Choroid plexus epithelial cell (primary cell): ENCODE data around the gene AAMP.

ENCODE experiments used
- DNase-seq: peaks from one replicate; pipeline ENCODE4 v3.0.0-alpha.2; 2010; ENCODE audit warnings: low read depth
- H3K4me3 ChIP-seq: 2 replicates; pipeline ENCODE4 v1.5.1; 2011; ENCODE audit warnings: low read depth, mild to moderate bottlenecking, control low read depth, low read length, moderate library complexity
- TF ChIP-seq, protein P1 (sequence below): conservative IDR thresholded peaks from 2 replicates; pipeline ENCODE4 v1.5.1; 2011; ENCODE audit warnings: low read depth, mild to moderate bottlenecking, control low read depth, inconsistent platforms, low read length, moderate library complexity

AAMP gene

DNA sequence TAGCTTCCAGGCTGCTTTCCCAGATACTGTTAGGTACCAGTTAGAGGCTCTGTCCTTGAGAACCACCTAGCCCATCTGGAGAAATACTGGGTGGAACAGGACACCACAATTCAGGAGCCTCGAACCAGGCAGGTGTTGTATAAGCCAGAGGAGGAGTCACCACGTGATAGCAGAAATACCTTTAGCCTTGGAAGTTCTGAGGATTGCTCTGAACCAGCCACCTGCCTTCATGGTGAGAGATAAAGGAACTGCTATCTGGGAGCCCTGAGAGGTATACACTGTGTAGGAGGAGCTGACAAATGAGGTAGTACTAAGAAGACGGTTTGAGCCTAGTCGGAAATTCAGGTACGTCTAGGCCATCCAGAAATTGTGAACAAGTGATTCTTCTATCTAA is 16.7 kb downstream of the AAMP start:
- H3K4me3 ChIP-seq: no peak overlapping the region
- DNase-seq: no peak
- TF ChIP-seq, protein P1, sequence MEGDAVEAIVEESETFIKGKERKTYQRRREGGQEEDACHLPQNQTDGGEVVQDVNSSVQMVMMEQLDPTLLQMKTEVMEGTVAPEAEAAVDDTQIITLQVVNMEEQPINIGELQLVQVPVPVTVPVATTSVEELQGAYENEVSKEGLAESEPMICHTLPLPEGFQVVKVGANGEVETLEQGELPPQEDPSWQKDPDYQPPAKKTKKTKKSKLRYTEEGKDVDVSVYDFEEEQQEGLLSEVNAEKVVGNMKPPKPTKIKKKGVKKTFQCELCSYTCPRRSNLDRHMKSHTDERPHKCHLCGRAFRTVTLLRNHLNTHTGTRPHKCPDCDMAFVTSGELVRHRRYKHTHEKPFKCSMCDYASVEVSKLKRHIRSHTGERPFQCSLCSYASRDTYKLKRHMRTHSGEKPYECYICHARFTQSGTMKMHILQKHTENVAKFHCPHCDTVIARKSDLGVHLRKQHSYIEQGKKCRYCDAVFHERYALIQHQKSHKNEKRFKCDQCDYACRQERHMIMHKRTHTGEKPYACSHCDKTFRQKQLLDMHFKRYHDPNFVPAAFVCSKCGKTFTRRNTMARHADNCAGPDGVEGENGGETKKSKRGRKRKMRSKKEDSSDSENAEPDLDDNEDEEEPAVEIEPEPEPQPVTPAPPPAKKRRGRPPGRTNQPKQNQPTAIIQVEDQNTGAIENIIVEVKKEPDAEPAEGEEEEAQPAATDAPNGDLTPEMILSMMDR: no peak

DNA sequence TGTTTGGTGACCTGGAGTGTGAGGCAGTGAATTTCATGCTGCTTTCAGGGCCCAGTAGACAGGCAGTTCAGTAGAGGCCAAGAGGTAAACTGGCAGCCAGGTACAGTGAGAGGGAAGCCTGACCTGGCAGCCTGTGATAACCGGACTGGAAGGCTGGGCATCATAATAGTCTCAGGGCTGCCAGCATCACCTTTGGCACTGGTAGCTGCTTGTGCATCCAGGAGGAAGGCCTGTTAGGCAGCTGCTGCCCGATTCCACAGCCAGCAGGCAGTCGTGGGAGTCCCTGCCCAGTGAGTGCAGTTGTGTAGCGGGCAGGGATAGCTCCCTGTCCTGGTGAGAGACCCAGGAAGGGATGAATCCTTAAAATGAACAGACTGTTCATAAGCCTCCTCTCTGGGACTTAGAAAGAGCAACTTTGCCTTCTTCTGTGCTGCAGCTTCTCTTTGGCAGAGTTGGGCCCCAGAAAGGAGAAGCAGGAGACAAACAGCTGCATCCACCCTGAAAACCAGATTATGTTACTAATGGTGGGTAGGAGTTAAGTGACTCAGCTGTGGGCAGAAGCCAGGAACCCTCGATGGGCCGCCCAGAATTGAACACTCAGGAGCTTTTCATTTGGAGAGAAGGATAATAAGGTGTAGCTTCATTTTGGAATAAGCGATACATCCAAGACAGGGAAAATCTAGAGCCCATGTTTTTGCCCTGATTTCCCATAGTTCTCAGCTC is 17.3 kb downstream of the AAMP start:
- no peak overlapping the region for H3K4me3 ChIP-seq
- TF ChIP-seq, protein P1: no peak
- DNase-seq: no peak

DNA sequence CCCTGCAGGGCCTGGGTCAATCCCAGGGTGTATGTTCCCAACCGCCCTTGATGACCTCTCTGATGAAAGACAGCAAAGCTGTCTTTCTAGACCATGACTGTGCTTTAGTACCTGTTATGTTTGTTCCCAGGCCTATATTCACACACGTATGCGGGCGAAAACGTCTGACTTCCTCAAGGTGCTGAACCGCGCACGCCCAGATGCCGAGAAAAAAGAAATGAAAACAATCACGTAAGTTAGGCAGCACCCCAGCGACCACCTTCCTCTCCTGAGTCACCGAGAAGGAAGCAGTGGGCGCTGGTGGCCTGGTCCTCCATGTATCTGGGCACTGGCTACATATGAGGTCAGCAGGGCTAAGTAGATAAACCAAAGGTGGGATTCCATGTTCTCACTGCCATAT is 20.2 kb downstream of the AAMP start:
- H3K4me3 ChIP-seq: no peak overlapping the region
- TF ChIP-seq, protein P1: no peak
- no peak for DNase-seq

GRCh38 chr2:218245214-218245613 is 24.7 kb downstream of the AAMP start:
- DNase-seq: peak; percentile 56
- TF ChIP-seq, protein P1: no peak
- H3K4me3 ChIP-seq: no peak overlapping the region

DNA sequence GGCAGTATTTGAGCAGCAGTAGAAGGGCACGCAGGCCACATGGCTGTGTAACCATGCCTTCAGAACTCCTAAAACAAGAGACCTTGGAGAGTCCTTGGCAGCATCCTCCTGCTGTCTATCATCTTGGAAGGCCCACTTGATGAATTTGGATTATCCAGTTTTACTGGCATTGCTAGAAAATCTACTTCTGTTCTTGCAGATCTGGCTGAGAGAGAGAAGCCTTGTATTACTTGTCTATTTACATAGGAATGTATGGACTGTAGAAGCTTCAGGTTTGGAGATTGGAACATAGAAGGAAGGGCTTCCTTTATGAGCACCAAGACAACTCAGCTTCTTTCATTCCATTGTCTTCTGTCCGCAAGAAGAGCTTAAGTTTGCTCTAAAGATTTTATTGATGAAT is 25.3 kb downstream of the AAMP start:
- no peak for DNase-seq
- TF ChIP-seq, protein P1: no peak
- no peak overlapping the region for H3K4me3 ChIP-seq

- DNase-seq: no peak
- H3K4me3 ChIP-seq: no peak overlapping the region
- TF ChIP-seq, protein P1: no peak
These were observed 25.7 kb downstream of the AAMP start for GRCh38 chr2:218244204-218244603.

DNA sequence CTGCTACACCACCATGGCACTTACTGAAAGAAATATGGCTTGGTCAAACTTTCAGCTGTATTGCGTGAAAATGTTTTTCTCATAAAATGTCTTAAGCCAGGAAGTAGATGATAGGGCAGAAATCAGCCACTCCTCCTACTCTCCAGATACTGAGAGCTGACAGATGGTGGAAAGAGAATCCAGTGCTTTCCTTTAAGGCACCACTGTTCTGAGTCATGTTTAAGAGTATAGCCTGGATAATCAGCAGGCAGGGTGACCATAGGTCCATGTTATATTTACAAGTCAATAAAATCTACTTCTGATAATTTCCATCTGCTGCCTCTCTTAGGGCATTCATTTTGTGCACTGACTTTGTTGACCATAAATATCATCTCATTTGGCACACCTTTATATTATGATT is 31.1 kb downstream of the AAMP start:
- no peak for DNase-seq
- TF ChIP-seq, protein P1: no peak
- no peak overlapping the region for H3K4me3 ChIP-seq
